Stimulated activated CD4-positive, alpha-beta T cell treated with anti-CD3 and anti-CD28 coated beads, Interleukin-2, amount 100 ng/mL, for 48 hours (primary cell): Measurements from ENCODE around the gene CDHR4.
"Not testable (repeated sequence)": the region's sequence is repeated elsewhere in the genome, so short reads cannot be mapped to it uniquely, and the experiment has no call there.

Experiments
- DNase-seq, 2 donors: peaks; one replicate each; pipeline ENCODE4 v3.0.0-alpha.2; 2020

Gene CDHR4

DNA sequence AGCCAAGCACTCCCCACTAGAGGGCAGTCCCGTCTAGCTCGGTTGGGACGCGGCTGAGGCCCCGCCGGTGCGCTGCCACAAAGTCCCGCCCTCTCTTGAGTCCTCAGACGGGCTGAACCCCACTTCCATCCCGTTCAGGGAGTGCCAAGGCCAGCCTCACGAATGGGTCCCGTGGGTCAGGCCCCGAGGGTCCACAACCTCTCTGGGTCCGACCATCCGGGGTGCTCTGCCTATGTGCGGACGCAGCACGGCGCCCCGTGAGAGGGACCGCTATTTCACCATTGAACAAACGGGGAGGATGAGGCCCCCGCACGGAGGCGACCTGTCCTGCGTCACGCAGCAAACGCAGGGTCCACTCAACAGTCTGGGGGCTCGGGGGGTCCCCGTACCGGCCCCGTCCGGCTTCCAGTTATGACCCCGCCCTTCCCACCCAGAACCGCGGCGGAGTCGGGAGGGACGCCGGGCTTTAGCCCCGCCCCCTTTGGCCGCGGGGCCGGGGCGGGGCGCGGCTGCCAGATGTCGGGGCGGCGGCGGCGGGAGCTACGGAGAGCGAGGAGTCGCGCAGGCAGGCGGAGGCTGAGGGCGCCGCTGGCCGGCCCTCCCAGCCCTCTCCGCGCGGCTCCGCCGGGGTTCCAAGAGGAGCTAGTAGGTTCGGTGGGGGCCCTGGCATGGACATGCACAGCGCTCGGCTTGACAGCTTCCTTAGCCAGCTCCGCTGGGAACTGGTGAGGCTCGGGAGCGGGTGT lies 3.2 kb upstream of the CDHR4 start, which contains the start of gene INKA1:
Gene INKA1 (plus strand): TSS at position 543 of the 746 bp plus-strand sequence. CDS start 132 bp downstream, at position 675.
- DNase-seq, result peak; percentile 87 to 88

DNA sequence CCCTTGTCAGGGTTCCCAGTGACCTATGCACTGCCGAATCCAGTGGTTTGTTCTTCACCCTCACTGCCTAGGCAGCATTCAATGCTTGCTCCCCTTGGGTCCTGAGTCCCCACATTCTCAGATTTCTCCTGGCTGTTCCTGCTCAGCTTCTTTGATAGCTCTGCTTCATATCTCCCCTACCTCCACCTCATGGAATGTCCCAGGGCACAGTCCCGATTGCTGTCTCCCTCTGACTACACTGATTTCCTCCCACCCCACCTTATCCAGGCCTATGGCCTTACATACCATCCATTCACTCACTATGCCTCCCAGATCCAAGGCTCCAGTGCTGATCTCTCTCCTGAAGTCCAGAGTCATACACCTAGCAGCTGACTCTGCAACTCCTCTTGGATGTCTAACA lies 1.5 kb upstream of the CDHR4 start:
- DNase-seq, result no peak

DNA sequence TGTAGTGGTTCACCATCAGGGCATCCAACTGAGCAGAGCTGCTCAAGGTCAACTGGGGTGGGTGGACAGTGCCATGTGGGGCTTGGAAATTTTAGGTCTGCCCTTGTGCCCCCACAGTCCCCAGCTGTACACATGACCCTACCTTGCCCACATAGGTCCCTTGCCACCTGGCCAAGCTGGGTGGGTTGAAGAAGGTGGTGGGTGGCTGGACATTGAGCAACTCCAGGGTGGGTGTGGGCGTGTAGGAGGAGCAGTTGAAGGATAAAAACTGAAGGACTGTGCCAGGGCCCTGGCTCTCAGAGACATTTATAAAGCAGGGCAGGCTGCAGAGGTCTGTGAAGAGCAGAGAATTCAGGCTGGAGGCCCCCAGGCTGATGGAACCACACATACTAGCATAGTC lies 568 bp downstream of the CDHR4 start:
- DNase-seq, result no peak

- no peak for DNase-seq
Measured at GRCh38 chr3:49794926-49795905, 4.5 kb downstream of the CDHR4 start.

DNA sequence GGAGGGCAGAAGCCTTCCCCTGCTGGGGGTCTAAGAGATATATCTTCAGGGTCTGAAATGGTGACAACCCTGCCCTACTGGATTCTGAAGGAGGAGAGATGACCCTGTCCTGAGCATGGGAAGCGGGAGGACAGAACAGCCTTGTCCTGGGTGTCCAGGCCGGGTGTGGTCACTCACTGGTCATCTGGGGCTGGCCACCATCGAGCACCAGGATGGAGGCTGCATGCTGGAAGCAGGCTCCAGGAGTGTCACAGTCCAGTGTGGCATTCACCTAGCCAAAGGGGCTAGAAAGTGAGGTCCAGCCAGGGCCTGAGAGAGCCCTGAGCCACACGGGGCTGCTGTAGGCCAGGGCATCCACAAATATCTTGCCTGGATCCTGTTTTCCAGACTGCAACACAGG lies 5.2 kb downstream of the CDHR4 start:
- no peak for DNase-seq

DNA sequence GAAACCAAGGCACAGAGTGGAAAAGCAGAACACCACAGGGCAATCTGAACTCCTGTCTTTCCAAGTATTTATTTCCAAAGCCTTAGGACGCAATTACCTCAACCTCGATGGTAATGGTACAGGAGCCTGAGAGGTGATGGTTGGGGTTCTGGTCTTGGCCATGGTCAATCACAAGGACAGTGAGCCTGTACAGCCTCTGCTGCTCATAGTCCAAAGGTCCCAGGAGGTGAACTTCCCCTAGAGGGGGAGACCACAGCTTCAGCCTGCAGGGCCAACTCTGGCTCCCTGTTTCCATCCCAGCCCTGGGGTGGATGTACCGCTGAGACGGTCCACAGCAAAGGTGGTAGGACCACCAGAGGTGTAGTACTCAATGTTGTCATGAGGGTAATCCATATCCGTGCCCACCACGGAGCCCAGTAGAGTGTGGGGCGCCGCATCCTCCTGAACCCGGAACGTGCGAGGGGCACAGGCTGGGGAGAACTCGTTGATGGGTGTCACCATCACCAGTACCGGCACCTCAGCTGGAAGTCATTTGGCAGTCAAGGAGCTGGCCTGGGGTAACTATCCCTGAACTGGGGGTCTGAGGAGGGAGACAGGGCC lies 6.1 kb downstream of the CDHR4 start:
- DNase-seq, result no peak

DNA sequence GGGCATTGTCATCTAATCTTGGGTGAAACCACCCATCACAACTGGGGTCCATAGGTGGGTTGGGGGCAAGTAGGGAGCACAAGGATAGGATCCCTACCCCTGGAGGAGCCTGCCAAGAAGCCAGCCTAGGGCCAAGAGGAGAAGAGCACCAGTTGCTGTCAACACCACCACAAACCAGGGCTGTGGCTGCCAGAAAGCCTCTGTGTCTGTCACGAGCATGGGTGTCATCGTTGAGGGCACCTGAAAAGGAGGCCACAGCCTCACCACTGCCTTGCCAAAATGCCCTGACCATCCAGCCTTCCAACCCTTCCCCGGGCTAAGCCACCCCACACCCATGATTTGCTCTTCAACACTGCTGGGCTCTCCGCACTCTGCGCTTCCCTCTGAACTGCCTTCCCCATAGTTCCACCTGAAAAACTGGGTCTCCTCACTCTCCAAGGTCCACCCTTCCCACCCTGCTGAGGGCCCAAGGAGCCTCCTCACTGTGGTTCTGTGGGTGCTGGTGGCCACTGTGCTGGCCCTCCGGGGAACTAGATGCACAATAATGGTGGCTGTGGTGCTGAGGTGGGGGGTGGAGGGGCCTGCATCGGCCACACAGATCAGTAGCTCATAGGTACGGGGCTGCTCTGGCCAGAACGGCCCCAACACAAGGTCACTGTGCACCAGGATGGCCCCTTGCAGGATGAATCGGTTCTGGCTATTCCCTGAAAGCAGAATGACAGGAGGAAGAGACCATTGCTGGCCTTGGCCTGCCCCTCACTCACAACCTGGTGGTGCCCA lies 7.1 kb downstream of the CDHR4 start:
- no peak for DNase-seq

DNA sequence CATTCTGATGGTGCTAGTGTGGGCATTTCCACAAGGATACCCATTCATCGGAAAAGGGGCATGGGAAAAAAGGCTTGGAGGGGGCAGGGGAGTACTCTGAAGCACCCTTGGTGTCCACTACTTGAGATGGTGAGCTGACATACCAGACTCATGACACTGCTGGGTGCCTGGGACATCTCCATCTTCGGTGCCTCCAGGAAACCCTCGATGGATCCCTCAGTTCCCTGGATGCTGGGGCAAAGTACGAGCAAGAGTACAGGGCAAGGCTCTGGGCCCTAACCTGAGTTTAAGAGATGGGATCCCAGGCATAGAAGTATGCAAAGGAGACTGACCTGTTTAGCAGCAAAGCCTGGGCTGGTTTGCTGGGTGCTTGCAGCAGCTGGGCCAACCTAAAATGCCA lies 8.1 kb downstream of the CDHR4 start:
- DNase-seq, result no peak

DNA sequence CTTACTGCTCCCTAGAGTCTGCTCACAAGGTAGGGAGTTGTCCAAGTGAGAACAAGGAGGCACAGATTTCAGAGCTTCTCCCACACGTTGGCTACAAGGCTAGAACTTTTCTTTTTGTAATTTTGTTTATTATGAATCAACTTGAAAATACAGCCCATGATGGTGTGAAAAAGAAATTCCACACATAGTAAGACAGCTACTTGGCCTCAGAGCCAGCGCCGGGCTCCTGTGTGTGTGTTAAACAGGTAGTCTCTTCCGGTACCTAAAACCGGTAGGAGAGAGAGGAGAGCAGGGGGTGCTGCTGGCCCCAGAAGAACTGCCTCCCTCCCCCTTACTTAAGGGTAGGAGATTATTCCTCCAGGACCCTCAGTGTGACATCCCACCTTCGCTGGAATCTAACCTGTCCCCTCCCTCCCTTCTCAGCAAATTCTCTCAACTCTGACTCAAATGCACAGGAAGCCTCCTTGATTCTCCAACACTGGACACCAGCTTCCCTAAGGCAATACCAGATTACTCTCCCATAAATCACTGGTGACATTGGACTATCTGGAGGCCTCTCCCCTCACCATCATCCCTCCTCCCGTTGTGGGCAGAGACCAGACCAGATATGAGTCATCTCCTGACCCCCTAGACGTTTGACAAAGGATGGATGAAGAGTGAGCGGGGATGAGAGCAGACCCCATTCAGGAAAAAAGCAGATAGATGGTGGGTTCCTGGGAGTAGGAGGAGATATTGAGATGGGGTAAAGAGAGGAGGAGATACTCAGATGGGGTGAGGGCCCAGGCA lies 8.9 kb downstream of the CDHR4 start:
- no peak for DNase-seq

GRCh38 chr3:49788056-49788455 lies 11.6 kb downstream of the CDHR4 start:
- no peak for DNase-seq

GRCh38 chr3:49787536-49787935 lies 12.1 kb downstream of the CDHR4 start:
- DNase-seq, result no peak

DNA sequence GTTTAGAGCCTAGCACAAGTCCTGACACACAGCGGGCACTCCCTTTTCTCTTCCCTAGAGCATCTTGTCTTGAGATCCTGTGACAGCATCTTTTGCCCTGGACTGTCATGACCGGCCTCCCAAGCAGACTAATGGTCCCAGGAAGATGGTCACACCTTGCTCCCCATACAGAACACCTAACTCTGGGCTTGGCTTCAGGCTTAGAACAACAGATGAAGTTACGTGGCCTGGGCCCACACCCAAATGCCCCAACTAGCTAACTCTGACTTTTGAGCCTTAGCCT lies 12.6 kb downstream of the CDHR4 start:
- no peak for DNase-seq

DNA sequence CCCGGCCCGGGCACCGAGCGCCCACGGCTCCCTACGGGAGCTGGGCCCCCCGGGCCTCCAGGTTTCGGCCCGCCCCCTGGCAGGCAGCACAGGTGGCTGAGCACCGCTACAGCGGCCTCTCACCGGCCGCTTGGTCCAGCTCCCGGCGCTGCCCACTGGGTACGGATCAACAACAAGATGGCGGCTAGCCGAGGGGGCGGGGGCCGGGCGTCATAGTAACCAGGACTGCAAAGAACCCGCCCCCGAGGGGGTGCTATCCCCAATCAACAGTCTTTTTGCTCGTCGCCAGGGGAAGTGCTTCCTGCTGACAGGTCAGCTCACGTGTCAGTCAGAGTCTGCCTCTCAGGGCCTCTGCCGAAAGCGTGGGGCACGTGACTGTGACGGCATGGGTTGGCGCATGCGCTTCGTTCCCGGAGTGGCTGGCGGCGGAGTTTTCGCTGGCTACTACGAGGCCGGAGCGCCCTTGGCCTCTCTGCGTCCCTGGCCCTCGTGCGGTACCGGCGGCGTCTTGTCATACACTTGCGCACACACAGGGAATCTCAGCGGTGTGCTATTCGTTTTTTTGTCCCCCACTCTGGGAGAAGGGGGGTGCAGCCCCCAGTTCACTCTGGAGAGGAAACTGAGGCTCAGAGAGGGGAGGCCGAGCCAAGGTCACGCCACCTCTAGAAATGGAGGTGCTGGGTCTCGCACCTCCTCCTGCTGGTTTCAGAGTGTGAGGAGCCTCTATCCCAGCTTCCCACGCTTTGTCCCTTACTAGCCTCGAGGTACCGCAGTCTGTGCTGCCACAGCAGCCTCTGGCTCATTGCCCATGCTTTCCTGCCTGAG lies 13.1 kb downstream of the CDHR4 start, which contains the start of gene IP6K1:
Gene IP6K1 (minus strand): TSS at position 186 of the 825 bp plus-strand sequence. CDS start 38,502 bp downstream, outside the sequence.
- peak; percentile 99 for DNase-seq

DNA sequence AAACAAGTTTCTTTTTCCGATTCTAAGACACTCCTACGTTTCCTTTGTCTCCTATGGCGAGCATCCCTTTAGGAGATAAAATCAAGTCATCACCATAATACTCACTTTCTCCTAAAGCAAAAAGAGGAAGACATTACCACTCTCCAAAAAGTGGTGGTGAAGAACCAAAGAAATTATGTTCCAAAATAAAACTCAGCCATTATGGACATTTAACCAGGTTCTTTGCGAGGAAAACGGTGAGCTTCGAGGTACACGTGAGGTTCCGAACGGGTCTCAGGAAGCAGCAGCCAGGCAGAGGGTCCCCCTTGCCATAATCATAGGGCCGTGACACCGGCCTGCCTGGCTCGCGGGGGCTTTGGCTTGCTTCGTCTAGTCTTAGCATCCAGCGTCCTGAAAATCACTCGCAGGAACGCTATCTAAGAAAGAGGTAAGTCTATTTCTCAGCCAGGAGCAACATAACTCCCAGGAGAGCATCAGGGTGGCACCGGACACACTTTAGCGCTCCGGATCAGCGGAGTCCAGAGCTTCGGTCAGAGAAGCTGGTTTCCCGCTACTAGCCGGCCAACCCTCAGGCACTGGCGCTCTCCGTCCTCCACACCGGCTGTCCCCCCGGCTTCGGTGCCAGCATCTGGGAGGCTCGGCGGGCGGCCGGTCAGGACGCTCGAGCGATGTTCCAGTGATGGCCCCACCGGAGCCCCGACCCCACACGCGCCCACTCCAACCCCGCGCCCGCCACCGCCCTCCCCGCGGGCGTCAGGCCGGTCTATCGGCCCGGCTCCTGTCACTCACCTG lies 13.9 kb downstream of the CDHR4 start:
- DNase-seq, result peak in 1 of 2 donors; percentile 26

DNA sequence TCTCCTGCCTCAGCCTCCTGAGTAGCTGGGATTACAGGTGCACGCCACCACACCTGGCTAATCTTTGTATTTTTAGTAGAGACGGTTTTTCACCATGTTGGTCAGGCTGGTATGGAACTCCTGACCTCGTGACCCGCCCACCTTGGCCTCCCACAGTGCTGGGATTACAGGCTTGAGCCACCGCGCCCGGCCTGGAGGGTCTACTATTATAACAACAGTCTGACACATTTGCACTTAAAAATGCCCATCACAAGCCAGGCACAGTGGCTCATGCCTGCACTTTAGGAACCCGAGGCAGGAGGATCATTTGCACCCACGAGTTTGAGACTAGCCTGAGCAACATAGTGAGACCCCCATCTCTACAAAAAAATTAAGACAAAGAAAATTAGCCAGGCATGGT lies 17.4 kb downstream of the CDHR4 start:
- not testable (repeated sequence) for DNase-seq

- DNase-seq, result no peak
Measured at GRCh38 chr3:49781415-49782199, 18.1 kb downstream of the CDHR4 start.

DNA sequence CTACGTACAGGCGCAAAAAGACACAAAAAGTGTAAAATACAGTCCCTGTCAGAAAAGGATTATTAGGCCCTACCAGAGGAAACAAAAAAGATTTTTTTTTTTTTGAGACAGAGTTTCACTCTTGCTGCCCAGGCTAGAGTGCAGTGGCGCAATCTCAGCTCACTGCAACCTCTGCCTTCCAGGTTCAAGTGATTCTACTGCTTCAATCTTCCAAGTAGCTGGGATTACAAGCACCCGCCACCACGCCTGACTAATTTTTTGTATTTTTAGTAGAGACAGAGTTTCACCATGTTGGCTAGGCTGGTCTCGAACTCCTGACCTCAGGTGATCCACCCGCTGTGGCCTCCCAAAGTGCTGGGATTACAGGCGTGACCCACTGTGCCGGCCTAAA lies 18.7 kb downstream of the CDHR4 start:
- DNase-seq, result not testable (repeated sequence)

GRCh38 chr3:49780080-49780974 lies 19.3 kb downstream of the CDHR4 start:
- DNase-seq, result no peak
